K562 treated with DMSO at 1 percent for 4 hours (cell line): Measurements from ENCODE around the gene TTC22. TPM values are rescaled to one million over a fixed set of nuclear protein-coding genes. Genes with fewer than 3 reads are reported as not detected.

ENCODE experiments used
- total RNA-seq: library from RNA; unstranded; fragments of 300-600 nt; gene quantifications from 2 replicates; pipeline ENCODE4 v1.2.3, GENCODE V29; 2022; ENCODE audit not compliant: insufficient read depth

TTC22 gene
- total RNA-seq, result 0.17 TPM in 1 of 2 replicates, not detected in the other

DNA sequence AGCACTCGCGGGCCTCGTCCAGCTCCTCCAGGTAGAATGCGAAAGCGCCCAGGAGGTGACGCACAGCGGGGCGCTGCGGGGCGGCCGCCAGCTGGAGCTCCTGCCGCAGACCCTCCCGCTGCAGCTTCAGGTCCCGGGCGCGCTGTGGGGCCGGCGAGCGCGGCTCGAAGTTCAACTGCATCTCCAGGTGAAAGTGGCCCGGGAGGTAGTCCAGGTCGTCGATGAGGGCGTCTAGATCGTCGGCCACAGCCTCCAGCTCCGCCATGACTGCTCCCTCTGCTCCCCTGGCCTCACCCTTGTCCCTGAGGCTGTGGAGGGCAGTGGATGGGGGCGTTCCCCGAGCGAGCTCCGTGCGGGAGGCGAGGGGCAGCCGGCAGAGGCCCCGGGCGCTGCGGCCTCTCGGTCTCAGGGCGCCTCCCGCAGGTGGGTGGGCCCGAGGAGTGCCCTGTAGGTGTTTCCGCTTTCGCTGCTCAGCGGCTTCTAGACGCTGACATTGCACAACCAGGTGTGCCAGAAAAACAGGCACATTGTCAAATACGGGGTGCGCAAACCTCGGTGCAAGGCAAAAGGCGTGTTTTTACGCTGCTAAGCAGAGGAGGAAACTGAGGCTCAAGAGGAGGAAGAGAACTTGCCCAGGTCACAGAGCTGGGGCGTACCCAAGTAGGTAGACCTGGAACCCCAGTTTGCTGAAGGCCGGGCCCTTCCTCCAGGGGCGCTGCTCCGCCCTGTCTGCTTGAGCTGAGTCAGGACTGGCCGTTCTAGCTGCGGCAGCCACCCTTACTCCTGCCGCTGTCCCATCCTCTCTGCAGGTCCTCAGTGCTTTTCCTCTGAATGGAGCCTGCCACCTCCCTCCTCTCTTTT lies at the start of gene TTC22:
TTC22 (minus strand) TSS at position 425 of the 861 bp plus-strand sequence; CDS start at position 265, 160 bp downstream.

DNA sequence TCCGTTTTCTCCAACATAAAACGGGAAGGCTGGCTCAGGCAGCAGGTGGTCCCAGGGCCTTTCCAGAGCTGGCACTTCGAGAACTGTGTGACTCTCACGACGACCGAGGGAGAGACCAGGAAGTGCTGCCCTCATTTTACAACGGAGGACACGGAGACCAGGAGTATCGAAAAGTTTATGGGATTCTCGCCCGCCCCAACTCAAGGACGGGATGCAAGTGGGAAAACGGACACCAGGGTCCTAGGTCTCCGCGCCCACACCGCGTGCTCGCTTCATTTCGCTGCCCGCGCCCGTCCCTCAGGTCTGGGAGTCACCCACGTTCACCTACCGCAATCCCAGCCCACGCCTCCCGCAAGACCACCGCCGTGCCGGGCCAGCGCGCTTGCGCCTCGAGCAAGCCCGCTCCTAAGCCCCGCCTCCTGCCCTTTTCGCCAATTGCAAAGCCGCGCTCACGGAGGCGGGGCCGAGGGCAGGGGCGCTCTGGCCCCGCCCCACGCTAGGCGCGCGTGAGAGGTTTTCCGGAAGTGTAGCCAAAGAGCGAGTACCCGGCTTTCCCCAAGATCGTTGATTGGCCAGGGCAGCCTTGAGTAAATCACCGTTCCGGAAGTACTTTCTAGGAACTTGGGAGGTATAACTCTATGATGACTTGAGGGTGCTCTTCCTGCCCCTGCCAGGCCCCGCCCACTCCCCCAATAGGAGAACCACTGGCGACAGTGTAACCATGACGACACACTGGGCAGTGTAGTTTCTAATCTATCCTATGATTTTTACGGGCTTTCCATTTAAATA lies 36.8 kb downstream of the TTC22 start, which contains the start of gene PARS2:
PARS2 (minus strand) TSS at position 391 of the 789 bp plus-strand sequence. CDS start 5,362 bp downstream, outside the sequence.

Other genes starting within 250 kb of the TTC22 start
- gene FAM151A, start 177.8 kb downstream of the TTC22 start, total RNA-seq, result not detected in 2 replicates
- gene MROH7, start 159.5 kb downstream of the TTC22 start, total RNA-seq, result not detected in 2 replicates
- gene TTC4, start 85.5 kb downstream of the TTC22 start, total RNA-seq, result 13.4 and 21.8 TPM in 2 replicates
- 5.9 and 8.6 TPM in 2 replicates for gene PARS2, start 36.8 kb downstream of the TTC22 start, total RNA-seq
- 81.5 and 99.8 TPM in 2 replicates for gene DHCR24, start 85.9 kb upstream of the TTC22 start, total RNA-seq
- not detected in 2 replicates for gene TMEM61, start 179.3 kb upstream of the TTC22 start, total RNA-seq
- gene BSND, start 197.6 kb upstream of the TTC22 start, total RNA-seq, result not detected in 2 replicates
- 80.7 and 100.0 TPM in 2 replicates for gene PCSK9, start 238.2 kb upstream of the TTC22 start, total RNA-seq